HepG2 (cell line): ENCODE results near the gene BAIAP3. TPM values are rescaled to one million over a fixed set of nuclear protein-coding genes. Genes with fewer than 3 reads are reported as not detected.

Source experiments
- ATM ChIP-seq: fragments of 450-650 bp; IDR thresholded peaks from 2 replicates; pipeline ENCODE4 v1.7.1; 2017; ENCODE audit warnings: mild to moderate bottlenecking, borderline replicate concordance
- BHLHE40 ChIP-seq: IDR thresholded peaks from 2 replicates; pipeline ENCODE4 v1.6.1; 2011; ENCODE audit warnings: low read length, improper control_type of control experiment
- BRD4 ChIP-seq: sonication (generic); formaldehyde crosslinking; IDR thresholded peaks from 2 replicates; pipeline ENCODE4 v1.4.0; 2020; ENCODE audit warnings: missing genetic modification reagents
- FOXK2 ChIP-seq: fragments of 450-650 bp; IDR thresholded peaks from 2 replicates; pipeline ENCODE4 v1.6.1; 2016
- FOXP1 ChIP-seq, 2 experiments: fragments of 450-650 bp in 1 of 2; IDR thresholded peaks; 2 replicates each; pipeline ENCODE4 v1.6.1; 2017 to 2018; ENCODE audit warnings: antibody characterized with exemption in 1 of 2
- GATAD2A ChIP-seq: IDR thresholded peaks from 2 replicates; pipeline ENCODE4 v1.6.1; 2016
- HDAC6 ChIP-seq: fragments of 200-600 bp; sonication (generic); IDR thresholded peaks from 2 replicates; pipeline ENCODE4 v1.7.0; 2017; ENCODE audit warnings: mild to moderate bottlenecking, antibody characterized with exemption, low read length, low read depth
- HNRNPK ChIP-seq: fragments of 200-400 bp; formaldehyde crosslinking; IDR thresholded peaks from 2 replicates; pipeline ENCODE4 v1.6.1; 2018; ENCODE audit warnings: low read length, low read depth, moderate library complexity, mild to moderate bottlenecking; ENCODE audit not compliant: poor library complexity, severe bottlenecking
- KDM1A ChIP-seq: IDR thresholded peaks from 2 replicates; pipeline ENCODE4 v1.6.1; 2016; ENCODE audit warnings: missing compliant biosample characterization
- KLF13 ChIP-seq: sonication (generic); formaldehyde crosslinking; IDR thresholded peaks from 2 replicates; pipeline ENCODE4 v1.4.0; 2020; ENCODE audit warnings: mild to moderate bottlenecking, missing genetic modification reagents
- TRIM24 ChIP-seq: sonication (generic); formaldehyde crosslinking; IDR thresholded peaks from 2 replicates; pipeline ENCODE4 v1.8.0; 2022; ENCODE audit warnings: mild to moderate bottlenecking, missing genetic modification reagents
- TSC22D2 ChIP-seq: sonication (generic); formaldehyde crosslinking; IDR thresholded peaks from 2 replicates; pipeline ENCODE4 v1.5.1; 2020; ENCODE audit warnings: missing genetic modification reagents, mild to moderate bottlenecking, borderline replicate concordance
- ZFP36 ChIP-seq: fragments of 150-350 bp; IDR thresholded peaks from 2 replicates; pipeline ENCODE4 v1.6.1; 2018; ENCODE audit warnings: borderline replicate concordance, low read length, low read depth; ENCODE audit not compliant: partially characterized antibody
- ZNF235 ChIP-seq: sonication (generic); formaldehyde crosslinking; IDR thresholded peaks from 2 replicates; pipeline ENCODE4 v1.8.1; 2023; ENCODE audit warnings: mild to moderate bottlenecking, missing genetic modification reagents, borderline replicate concordance
- ZNF678 ChIP-seq: sonication (generic); formaldehyde crosslinking; IDR thresholded peaks from 2 replicates; pipeline ENCODE4 v1.4.0; 2020; ENCODE audit warnings: mild to moderate bottlenecking, missing genetic modification reagents
- ZNF879 ChIP-seq: sonication (generic); formaldehyde crosslinking; IDR thresholded peaks from 2 replicates; pipeline ENCODE4 v1.8.1; 2023; ENCODE audit warnings: missing genetic modification reagents
- polyA plus RNA-seq, 8 experiments: library from polyadenylated mRNA; depleted of rRNA in 3 of 8; stranded (reverse) in 7 of 8; unstranded in 1 of 8; fragments of >200 nt; fragmentation: Illumina TruSeq in 4 of 8; extraction: Trizol in 4 of 8; gene quantifications; 2 replicates each; pipeline versions ENCODE4 v1.2.1 to v1.2.3, GENCODE V29; 2011 to 2016; ENCODE audit warnings: low read depth in 4 of 8, missing spikeins in 1 of 8, mixed read lengths in 1 of 8; ENCODE audit not compliant: insufficient read depth in 1 of 8
- total RNA-seq, 5 experiments: library from RNA; depleted of rRNA; stranded (reverse); fragments of >200 nt; fragmentation: Illumina TruSeq; extraction: Trizol; gene quantifications; 2 replicates each; pipeline ENCODE4 v1.2.3, GENCODE V29; 2016; ENCODE audit warnings: low read depth in 1 of 5
- TF ChIP-seq, protein P1 (sequence below): IDR thresholded peaks from 2 replicates; pipeline ENCODE4 v1.6.1; 2016; ENCODE audit warnings: low read depth
- TF ChIP-seq, protein P2 (sequence below): sonication (generic); formaldehyde crosslinking; IDR thresholded peaks from 2 replicates; pipeline ENCODE4 v1.5.0; 2020; ENCODE audit warnings: missing genetic modification reagents
- TF ChIP-seq, protein P3 (sequence below): sonication (generic); formaldehyde crosslinking; IDR thresholded peaks from 2 replicates; pipeline ENCODE4 v1.4.0; 2020; ENCODE audit warnings: mild to moderate bottlenecking, missing genetic modification reagents
- TF ChIP-seq, protein P4 (sequence below), 2 experiments: sonication (generic) in 1 of 2; formaldehyde crosslinking in 1 of 2; IDR thresholded peaks; 2 replicates each; pipeline versions ENCODE4 v1.5.1 to v1.6.1; 2011 to 2020; ENCODE audit warnings: borderline replicate concordance in 1 of 2, low read depth in 1 of 2, low read length in 1 of 2, mild to moderate bottlenecking in 1 of 2, missing genetic modification reagents in 1 of 2, moderate library complexity in 1 of 2
- TF ChIP-seq, protein P5 (sequence below): sonication (generic); formaldehyde crosslinking; IDR thresholded peaks from 2 replicates; pipeline ENCODE4 v1.5.0; 2020; ENCODE audit warnings: missing genetic modification reagents

BAIAP3 gene
- total and polyA plus RNA-seq, 2 of the 13 experiments (the other 11 are each of a cell fraction or from before 2014, with no cell fraction given) = 3.2 to 5.7 TPM

GRCh38 chr16:1308977-1309885, 24.2 kb upstream of the BAIAP3 start, which contains the start of gene UBE2I (continued):
- TF ChIP-seq, protein P1, sequence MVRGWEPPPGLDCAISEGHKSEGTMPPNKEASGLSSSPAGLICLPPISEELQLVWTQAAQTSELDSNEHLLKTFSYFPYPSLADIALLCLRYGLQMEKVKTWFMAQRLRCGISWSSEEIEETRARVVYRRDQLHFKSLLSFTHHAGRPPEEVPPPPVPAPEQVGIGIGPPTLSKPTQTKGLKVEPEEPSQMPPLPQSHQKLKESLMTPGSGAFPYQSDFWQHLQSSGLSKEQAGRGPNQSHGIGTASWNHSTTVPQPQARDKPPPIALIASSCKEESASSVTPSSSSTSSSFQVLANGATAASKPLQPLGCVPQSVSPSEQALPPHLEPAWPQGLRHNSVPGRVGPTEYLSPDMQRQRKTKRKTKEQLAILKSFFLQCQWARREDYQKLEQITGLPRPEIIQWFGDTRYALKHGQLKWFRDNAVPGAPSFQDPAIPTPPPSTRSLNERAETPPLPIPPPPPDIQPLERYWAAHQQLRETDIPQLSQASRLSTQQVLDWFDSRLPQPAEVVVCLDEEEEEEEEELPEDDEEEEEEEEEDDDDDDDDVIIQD (CRISPR knock-in tag) = no peak
- TF ChIP-seq ATM (no peak), TRIM24 (CRISPR knock-in tag) (no peak), BRD4 (CRISPR knock-in tag) (no peak), ZFP36 (no peak), ZNF235 (CRISPR knock-in tag) (peak; percentile 82; the same call in 1 of the 2 replicates), TSC22D2 (CRISPR knock-in tag) (peak; percentile 49; the same call in 1 of the 2 replicates), FOXK2 (no peak), HDAC6 (no peak), FOXP1 (IDR thresholded peaks at IDR 0.05) (no peak), FOXP1 (CRISPR knock-in tag; IDR thresholded peaks at IDR 0.05) (no peak), HNRNPK (no peak), BHLHE40 (no peak), GATAD2A (CRISPR knock-in tag) (peak; percentile 11; the same call in 1 of the 2 replicates), KLF13 (CRISPR knock-in tag) (no peak), KDM1A (CRISPR knock-in tag) (no peak), ZNF678 (peak; percentile 85; the same call in 1 of the 2 replicates), ZNF879 (CRISPR knock-in tag) (peak; percentile 93)
- TF ChIP-seq, protein P2, sequence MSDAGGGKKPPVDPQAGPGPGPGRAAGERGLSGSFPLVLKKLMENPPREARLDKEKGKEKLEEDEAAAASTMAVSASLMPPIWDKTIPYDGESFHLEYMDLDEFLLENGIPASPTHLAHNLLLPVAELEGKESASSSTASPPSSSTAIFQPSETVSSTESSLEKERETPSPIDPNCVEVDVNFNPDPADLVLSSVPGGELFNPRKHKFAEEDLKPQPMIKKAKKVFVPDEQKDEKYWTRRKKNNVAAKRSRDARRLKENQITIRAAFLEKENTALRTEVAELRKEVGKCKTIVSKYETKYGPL = peak; percentile 70; the same call in 1 of the 2 replicates
- TF ChIP-seq, protein P3, sequence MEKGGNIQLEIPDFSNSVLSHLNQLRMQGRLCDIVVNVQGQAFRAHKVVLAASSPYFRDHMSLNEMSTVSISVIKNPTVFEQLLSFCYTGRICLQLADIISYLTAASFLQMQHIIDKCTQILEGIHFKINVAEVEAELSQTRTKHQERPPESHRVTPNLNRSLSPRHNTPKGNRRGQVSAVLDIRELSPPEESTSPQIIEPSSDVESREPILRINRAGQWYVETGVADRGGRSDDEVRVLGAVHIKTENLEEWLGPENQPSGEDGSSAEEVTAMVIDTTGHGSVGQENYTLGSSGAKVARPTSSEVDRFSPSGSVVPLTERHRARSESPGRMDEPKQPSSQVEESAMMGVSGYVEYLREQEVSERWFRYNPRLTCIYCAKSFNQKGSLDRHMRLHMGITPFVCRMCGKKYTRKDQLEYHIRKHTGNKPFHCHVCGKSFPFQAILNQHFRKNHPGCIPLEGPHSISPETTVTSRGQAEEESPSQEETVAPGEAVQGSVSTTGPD (CRISPR knock-in tag) = peak; percentile 77
- TF ChIP-seq, protein P4, sequence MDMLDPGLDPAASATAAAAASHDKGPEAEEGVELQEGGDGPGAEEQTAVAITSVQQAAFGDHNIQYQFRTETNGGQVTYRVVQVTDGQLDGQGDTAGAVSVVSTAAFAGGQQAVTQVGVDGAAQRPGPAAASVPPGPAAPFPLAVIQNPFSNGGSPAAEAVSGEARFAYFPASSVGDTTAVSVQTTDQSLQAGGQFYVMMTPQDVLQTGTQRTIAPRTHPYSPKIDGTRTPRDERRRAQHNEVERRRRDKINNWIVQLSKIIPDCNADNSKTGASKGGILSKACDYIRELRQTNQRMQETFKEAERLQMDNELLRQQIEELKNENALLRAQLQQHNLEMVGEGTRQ (IDR thresholded peaks at IDR 0.05; ENCODE audit: low read depth, low read length) = no peak
- TF ChIP-seq, protein P4 (CRISPR knock-in tag; IDR thresholded peaks at IDR 0.05; ENCODE audit: borderline replicate concordance) = no peak
- TF ChIP-seq, protein P5, sequence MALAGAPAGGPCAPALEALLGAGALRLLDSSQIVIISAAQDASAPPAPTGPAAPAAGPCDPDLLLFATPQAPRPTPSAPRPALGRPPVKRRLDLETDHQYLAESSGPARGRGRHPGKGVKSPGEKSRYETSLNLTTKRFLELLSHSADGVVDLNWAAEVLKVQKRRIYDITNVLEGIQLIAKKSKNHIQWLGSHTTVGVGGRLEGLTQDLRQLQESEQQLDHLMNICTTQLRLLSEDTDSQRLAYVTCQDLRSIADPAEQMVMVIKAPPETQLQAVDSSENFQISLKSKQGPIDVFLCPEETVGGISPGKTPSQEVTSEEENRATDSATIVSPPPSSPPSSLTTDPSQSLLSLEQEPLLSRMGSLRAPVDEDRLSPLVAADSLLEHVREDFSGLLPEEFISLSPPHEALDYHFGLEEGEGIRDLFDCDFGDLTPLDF (CRISPR knock-in tag) = no peak; the same call in 1 of the 2 replicates
